BLaER1 (cell line): ENCODE data around the gene DCTD.

Experiments used
- H3K27ac ChIP-seq: shearing (Covaris generic); formaldehyde crosslinking; 2 replicates; pipeline ENCODE4 v1.8.1; 2022
- H3K27me3 ChIP-seq: shearing (Covaris generic); formaldehyde crosslinking; 2 replicates; pipeline ENCODE4 v1.8.1; 2022
- H3K36me3 ChIP-seq: shearing (Covaris generic); formaldehyde crosslinking; 2 replicates; pipeline ENCODE4 v1.8.1; 2022
- H3K4me1 ChIP-seq: shearing (Covaris generic); formaldehyde crosslinking; 2 replicates; pipeline ENCODE4 v1.8.1; 2022
- H3K4me2 ChIP-seq: shearing (Covaris generic); formaldehyde crosslinking; 2 replicates; pipeline ENCODE4 v1.8.1; 2022
- H3K4me3 ChIP-seq: shearing (Covaris generic); formaldehyde crosslinking; 2 replicates; pipeline ENCODE4 v1.8.1; 2022
- H3K9ac ChIP-seq: shearing (Covaris generic); formaldehyde crosslinking; 2 replicates; pipeline ENCODE4 v1.8.1; 2022
- H3K9me3 ChIP-seq: shearing (Covaris generic); formaldehyde crosslinking; 2 replicates; pipeline ENCODE4 v1.8.1; 2022
- H4K20me1 ChIP-seq: shearing (Covaris generic); formaldehyde crosslinking; 2 replicates; pipeline ENCODE4 v1.8.1; 2022
- Cebpa-rat ChIP-seq: shearing (Covaris generic); IDR thresholded peaks from 2 replicates; pipeline ENCODE4 v1.8.1; 2022

DCTD gene

GRCh38 chr4:182847576-182848450 lies 69.4 kb downstream of the DCTD start:
- Histone ChIP-seq H3K27ac (no peak overlapping the region), H3K36me3 (no peaks in the 10 kb centered on the region), H3K4me3 (no peak overlapping the region), H3K9me3 (peaks cover 3% of the 10 kb centered on the region; the same call in 1 of the 2 replicates), H3K4me1 (peaks cover 51% of the 10 kb centered on the region), H3K4me2 (no peak overlapping the region), H4K20me1 (no peaks in the 10 kb centered on the region), H3K9ac (no peak overlapping the region), H3K27me3 (no peaks in the 10 kb centered on the region)
- no peak for TF ChIP-seq Cebpa-rat

GRCh38 chr4:182846036-182846435 lies 71.2 kb downstream of the DCTD start:
- no peak overlapping the region for H3K9ac ChIP-seq
- TF ChIP-seq Cebpa-rat, result no peak
- no peaks in the 10 kb centered on the region for H3K27me3 ChIP-seq
- H3K4me2 ChIP-seq, result peak overlapping the region; percentile 28; the same call in 1 of the 2 replicates
- H3K4me1 ChIP-seq, result peaks cover 42% of the 10 kb centered on the region
- H4K20me1 ChIP-seq, result no peaks in the 10 kb centered on the region
- no peaks in the 10 kb centered on the region for H3K36me3 ChIP-seq
- H3K27ac ChIP-seq, result no peak overlapping the region
- H3K4me3 ChIP-seq, result no peak overlapping the region
- H3K9me3 ChIP-seq, result no peaks in the 10 kb centered on the region

DNA sequence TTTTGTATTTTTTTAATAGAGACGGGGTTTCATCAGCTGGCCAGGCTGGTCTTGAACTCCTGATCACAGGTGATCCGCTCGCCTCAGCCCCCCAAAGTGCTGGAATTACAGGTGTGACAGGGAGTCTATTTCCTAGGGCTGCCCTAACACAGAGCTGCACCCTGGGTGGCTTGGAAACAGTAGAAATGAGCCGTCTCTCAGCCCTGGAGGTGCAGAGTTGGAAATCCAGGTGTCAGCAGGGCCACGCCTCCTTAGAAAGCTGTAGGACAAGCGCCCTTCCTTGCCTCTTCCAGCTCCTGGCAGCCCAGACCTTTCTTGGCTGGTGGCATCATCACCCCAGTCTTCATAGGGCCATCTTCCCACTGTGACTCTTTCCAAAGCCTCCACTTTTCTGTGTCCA lies 71.6 kb downstream of the DCTD start:
- no peaks in the 10 kb centered on the region for H3K27me3 ChIP-seq
- no peak for TF ChIP-seq Cebpa-rat
- H3K4me1 ChIP-seq, result peaks cover 38% of the 10 kb centered on the region
- H3K36me3 ChIP-seq, result no peaks in the 10 kb centered on the region
- H3K4me2 ChIP-seq, result no peak overlapping the region
- H4K20me1 ChIP-seq, result no peaks in the 10 kb centered on the region
- H3K27ac ChIP-seq, result no peak overlapping the region
- no peaks in the 10 kb centered on the region for H3K9me3 ChIP-seq
- no peak overlapping the region for H3K4me3 ChIP-seq
- no peak overlapping the region for H3K9ac ChIP-seq

DNA sequence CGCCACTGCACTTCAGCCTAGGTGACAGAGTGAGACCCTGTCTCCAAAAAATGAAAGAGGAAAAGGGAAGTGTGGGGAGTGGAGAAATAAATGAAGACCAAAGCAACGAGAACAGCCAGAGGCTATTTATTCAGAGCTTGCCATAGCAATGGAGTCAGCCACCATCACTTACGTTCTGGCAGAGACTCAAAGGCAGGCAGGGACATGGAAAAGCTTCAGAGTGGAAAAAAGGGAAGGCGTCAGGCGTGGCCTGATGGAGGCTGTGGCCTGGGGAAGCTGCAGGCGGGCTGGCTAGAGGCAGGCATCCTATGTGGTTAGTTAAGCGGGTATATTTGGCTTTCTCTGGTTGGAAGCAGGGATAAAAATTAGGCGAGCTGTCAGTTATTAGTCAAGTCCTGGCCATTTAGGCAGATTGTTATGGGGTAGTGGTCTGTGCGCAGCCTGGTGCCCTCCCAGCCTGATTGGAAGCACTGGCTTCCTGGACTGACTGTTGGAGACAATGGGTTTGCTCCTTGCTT lies 73.3 kb downstream of the DCTD start:
- Histone ChIP-seq H3K4me1 (peaks cover 20% of the 10 kb centered on the region), H3K4me2 (peak overlapping the region; percentile 25; the same call in 1 of the 2 replicates), H3K36me3 (no peaks in the 10 kb centered on the region), H4K20me1 (no peaks in the 10 kb centered on the region), H3K27ac (no peak overlapping the region), H3K27me3 (no peaks in the 10 kb centered on the region), H3K9ac (no peak overlapping the region), H3K9me3 (no peaks in the 10 kb centered on the region), H3K4me3 (no peak overlapping the region)
- no peak for TF ChIP-seq Cebpa-rat

GRCh38 chr4:182842759-182843390 lies 74.3 kb downstream of the DCTD start:
- Histone ChIP-seq H3K4me1 (peaks cover 19% of the 10 kb centered on the region), H3K4me3 (no peak overlapping the region), H3K27ac (no peak overlapping the region), H3K27me3 (no peaks in the 10 kb centered on the region), H3K4me2 (no peak overlapping the region), H4K20me1 (no peaks in the 10 kb centered on the region), H3K9ac (no peak overlapping the region), H3K36me3 (no peaks in the 10 kb centered on the region), H3K9me3 (no peaks in the 10 kb centered on the region)
- TF ChIP-seq Cebpa-rat, result no peak

- TF ChIP-seq Cebpa-rat, result no peak
- Histone ChIP-seq H3K27me3 (no peaks in the 10 kb centered on the region), H3K27ac (no peak overlapping the region), H3K9ac (no peak overlapping the region), H3K4me2 (no peak overlapping the region), H3K36me3 (no peaks in the 10 kb centered on the region), H3K4me3 (no peak overlapping the region), H3K4me1 (peaks cover 19% of the 10 kb centered on the region), H3K9me3 (no peaks in the 10 kb centered on the region), H4K20me1 (no peaks in the 10 kb centered on the region)
Observed at GRCh38 chr4:182842104-182842600, 75.0 kb downstream of the DCTD start.

GRCh38 chr4:182840108-182840507 lies 77.1 kb downstream of the DCTD start:
- Histone ChIP-seq H3K27me3 (peaks cover 8% of the 10 kb centered on the region; the same call in 1 of the 2 replicates), H3K4me2 (no peak overlapping the region), H3K9me3 (no peaks in the 10 kb centered on the region), H3K27ac (no peak overlapping the region), H4K20me1 (no peaks in the 10 kb centered on the region), H3K4me3 (no peak overlapping the region), H3K36me3 (no peaks in the 10 kb centered on the region), H3K9ac (no peak overlapping the region), H3K4me1 (peaks cover 16% of the 10 kb centered on the region)
- TF ChIP-seq Cebpa-rat, result no peak
